ENCODE data around the gene ALDH5A1.

The ALDH5A1 gene

DNA sequence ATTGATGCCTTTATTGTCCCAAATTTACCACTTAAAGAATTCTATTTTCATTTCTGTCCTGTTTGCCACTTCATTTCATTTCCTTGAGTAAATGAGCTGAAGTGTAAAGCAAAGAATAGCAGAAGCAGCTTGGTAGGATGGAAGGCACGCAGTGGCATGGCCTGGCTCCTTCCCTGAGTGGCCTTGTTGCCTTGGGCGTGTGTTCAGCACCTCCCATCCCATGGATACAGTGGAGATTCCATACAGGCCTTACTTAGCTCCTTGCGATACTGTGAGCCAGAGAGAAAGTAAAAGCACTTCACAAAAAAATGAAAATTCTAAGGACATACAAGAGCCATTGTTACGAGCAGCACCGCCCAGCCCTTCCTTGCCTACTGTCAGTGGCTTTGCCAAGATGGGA, 39.6 kb downstream of the ALDH5A1 start:
- FAIRE-seq = no peak

DNA sequence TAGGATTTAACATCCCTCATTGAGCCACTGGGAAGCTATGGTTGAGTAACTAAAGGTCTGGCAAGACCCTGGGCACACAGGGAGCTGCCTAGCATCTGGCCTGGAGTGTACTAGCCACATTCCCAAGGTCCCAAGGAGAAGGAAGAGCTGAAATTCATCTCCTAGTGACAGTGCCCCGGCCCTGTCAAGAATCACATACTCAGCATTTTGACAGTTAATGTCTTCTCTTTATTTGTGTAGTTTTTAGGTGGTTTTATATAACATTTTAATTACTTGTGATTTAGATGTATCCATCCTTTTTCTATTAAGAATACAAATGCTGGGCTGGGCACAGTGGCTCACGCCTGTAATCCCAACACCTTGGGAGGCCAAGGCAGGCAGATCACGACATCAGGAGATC, 40.4 kb downstream of the ALDH5A1 start:
- FAIRE-seq = no peak

DNA sequence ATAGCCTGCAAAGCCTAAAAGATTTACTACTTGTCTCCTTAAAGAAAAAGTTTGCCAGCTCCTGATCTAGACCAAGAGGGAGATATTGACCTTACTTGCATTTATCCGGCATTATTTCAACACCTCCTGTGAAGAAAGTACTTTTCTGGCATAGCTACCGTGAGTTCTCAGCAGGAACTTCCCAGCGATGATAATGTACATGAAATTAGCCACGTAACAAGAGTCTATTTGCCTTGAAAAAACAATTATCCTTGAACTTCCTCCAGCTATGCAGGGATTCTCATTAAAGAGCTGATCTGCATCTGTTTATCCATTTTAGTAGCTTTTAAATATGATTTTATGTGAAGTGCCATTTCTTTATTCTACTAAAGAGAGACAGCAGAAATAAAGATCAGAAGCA, 41.7 kb downstream of the ALDH5A1 start:
- no peak for FAIRE-seq

DNA sequence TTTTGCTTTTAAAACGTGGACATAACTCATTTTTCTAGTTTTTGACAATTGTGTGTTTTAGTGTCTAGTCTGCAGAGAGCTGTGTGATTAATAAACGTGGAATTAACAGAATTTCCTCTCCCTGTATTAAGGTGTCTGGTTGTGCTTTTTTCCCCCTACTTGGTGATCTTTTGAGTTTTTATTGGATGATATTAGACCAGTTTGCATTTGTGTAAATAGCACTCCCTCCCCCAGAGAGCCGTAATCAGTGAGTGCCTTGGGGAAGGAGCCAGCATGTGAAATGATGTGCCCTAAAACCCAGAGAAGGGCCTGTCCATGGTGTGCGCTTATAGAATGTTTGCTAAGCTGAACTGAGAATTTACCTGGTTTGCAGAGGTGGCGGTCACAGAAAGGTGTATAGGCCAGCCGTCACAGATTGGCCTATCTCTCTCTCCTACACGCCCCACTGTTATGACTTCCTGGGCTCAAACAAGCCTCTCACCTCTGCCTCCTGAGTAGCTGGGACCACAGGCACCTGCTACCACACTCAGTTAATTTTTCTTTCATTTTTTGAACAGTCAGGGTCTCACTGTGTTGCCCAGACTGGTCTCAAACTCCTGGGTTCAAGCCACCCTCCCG, 42.4 kb downstream of the ALDH5A1 start:
- FAIRE-seq = no peak

DNA sequence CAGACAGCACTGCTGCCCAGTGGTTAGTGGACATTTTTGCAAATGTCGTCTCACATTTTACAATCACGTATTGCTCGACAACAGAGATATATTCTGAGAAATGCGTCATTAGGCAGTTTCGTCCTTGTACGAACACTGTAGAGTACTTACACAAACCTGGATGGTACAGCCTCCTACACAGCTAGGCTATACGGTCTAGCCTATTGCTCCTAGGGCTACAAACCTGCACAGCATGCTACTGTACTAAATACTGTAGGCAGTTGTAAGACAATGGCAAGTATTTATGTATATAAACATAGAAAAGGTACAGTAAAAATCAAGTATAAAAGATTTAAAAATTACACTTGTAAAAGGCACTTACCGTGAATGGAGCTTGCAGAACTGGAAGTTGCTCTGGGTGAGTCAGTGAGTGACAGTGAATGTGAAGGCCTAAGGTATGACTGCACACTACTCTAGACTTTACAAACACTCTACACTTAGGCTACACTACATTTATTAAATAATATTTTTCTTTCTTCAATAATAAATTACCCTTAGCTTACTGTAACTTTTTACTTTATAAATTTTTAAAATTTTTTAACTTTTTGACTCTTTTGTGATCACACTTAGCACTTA, 43.1 kb downstream of the ALDH5A1 start:
- no peak for FAIRE-seq

DNA sequence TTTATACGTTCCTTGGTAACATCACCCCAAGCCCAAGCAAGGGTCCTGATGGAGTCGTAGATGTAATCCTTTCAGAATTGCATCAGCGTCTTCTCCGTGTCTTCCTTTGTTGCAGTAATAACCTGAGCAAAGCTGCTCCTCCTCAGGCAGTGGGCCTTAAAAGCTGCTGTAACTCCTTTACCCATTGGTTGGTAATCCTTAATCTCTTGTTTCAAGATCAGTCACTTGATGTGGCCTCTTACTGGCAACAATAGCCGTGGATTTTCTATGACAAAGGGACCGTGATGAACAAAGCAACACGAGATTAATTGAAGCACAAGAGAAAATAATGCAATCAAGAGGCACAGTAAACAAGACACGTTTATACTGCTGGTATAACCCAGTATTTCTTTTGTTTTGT, 44.6 kb downstream of the ALDH5A1 start:
- FAIRE-seq = no peak

DNA sequence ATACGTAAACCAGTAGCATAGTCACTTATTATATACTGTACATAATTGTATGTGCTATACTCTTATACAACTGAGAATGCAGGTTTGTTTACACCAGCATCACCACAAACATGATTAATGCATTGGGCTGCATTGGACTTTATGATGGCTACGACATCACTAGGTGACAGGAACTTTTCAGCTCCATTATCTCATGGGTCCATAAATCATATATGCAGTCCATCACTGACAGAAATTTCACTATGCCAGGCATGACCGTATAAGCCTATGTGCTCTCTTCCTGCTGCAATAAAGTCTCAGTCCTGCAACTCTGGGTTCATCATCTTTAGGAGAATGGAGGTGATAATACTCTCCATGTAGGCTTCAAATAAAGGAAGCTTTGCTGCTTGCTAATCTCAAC, 45.4 kb downstream of the ALDH5A1 start:
- no peak for FAIRE-seq

DNA sequence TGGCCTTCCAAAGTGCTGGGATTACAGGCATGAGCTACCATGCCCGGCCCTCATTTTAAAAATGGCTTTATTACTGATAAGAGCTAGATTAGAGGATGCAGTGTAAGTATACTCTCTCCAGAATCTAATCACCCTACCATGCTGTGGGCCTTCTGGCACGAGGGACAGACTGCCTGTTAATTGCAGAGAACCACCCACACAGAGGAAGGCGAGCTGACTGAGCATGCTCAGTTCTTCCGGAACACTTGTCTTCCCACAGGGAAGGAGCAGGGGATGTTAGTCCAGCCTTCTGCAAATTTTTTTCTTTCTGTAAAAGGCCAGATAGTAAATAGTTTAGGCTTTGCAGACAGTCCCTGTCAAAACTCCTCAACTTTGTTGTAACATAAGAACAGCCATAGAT, 48.9 kb downstream of the ALDH5A1 start:
- no peak for FAIRE-seq

DNA sequence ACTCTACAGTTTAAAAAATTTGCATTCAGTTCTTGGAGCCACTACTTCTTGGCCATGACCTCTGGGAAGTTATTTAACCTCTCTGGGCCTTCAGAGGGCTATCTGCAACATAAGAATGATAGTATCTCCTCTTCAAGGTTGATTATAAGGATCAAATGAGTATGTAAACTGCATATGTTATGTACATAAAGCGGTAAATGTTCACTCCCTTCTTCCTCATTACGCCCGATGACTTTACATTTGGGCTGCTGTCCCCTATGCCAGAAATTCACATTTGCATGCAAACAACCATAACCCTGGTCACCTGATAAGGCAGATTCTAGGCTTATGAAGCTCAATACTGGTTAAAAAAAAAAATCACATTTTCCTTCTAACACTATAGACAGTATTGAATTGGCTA, 50.4 kb downstream of the ALDH5A1 start:
- FAIRE-seq = no peak

DNA sequence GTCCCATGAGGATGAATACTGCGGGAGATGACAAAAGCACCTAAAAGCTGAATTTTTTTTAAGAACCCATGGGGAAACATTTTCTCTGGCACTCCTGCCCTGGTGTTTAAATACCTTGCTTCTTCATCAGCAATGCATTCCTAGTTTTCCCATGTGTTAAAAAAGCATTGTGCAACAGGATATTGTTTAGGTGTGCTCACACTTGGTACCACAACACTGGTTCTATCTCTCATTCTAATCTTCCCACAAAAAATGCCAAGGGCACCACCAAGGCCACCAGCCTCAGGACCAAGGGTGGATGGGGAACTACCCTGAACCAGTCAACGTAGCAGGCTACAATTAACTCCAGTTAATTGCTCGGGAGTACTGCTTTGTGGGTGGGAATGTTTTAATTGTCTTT, 50.9 kb downstream of the ALDH5A1 start:
- no peak for FAIRE-seq

DNA sequence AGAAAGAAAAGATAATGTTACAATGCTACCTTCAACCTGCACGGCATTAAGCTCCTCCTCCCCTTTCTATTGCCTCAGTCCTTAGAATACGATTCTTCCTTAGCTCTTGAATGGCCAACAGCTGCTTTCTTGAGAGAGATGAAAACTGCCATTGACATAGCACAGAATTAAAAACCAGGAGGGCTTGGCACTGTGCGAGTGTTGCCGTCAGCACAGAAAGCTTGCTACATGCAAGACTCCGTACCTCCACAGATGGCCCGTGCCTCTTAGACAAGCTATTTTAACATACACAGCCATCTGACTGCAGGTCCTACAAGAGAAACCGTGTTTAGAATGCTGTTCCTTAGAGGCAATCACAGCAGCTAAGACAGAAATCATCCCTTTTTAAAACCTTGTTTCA, 51.7 kb downstream of the ALDH5A1 start:
- no peak for FAIRE-seq

DNA sequence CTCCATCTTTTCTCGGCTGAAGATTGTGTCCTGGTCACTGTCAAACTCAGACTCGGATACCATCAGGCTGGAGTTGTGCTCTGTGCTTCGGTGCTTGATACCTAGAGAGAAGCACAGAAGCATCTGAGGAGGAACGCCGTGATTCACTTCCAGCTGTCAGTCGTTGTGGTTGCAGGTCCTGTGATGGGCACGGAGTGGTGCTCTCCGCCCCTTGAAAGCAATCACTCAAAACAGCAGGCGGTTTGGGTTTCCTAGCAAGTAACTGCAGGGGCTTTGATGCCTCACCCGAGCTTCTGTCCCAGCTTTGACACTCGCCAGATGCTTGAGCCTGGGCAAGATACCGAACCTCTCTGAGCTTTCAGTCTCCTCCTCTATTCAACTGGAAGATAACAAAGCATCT, 52.5 kb downstream of the ALDH5A1 start:
- no peak for FAIRE-seq

DNA sequence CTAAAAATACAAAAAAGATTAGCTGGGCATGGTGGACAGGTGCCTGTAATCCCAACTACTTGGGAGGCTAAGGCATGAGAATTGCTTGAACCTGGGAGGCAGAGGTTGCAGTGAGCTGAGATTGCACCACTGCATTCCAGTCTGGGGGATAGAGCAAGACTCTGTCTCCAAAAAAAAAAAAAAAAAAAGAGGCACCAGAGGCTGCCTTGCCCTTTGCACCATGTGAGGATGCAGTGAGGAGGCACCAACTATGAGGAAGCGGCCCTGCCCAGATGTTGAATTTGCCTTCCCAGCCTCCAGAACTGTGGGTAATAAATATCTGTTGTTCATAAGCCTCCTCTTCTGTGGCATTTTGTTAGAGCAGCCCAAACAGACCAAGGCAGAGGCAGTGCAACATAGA, 54.4 kb downstream of the ALDH5A1 start:
- no peak for FAIRE-seq

DNA sequence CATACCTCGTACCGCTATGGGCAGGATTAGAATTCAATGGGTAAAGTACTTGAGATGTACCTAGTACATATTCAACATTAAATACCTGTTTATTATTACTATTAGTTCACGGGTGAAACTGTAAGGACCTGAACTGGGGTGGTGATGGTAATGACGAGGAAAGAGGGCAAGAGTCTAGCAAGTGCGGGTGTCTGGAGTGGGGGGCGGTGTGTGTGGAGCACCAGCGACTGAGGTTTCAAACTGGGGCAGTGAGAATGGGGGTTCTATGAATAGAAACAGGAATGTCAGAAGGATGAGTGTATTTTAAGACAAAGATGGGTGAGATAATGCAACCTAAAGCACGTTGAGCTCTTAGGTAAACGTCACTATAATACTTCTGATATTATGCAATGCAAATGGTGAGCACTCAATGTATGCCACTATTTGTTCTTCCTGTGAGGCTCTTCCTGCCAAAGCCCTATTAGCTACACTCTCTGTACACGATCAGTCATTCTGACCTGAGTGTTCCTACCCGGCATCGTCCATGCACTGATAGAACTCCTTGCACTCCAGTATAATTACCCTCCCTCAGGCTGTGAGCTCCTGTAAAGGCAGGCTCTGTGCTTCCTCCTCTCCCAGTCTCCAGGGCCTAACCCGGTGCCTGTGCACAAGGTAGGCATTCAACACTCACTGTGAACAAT, 55.0 kb downstream of the ALDH5A1 start:
- FAIRE-seq = no peak

DNA sequence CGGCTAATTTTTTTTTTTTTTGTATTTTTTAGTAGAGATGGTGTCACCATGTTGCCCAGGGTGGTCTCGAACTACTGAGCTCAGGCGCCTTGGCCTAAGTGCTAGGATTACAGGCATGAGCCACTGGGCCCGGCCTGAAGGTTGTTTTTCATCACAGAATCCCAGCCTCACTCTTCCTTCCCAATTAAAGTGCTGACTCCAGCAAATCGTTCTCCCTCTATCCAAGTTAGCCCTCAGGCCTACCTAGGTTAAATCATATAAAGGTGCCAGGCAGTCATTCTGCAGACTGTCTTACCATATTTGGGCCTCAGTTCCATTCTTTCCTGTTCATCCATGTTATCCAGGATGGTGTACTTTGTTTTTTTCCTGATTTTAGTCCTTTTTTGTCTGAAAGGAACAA, 56.4 kb downstream of the ALDH5A1 start:
- no peak for FAIRE-seq

DNA sequence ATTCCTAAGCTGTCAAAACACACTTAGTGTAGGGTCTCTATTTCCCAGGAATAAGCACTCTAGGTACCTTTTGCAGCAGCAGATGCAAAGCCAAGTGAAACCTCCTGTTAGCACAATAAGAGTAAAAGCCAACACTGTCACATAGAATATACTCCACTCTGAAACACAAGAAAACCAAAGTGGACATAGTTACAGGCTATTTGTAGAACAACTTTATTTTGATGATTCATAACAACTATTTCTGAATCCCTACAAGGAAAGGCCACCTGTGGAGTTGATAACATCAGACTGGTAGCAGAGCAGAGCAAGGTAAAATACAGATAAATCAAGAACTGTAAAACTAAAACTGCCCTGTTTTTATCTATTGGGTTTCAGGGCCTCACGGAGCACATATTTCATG, 59.7 kb downstream of the ALDH5A1 start:
- no peak for FAIRE-seq

DNA sequence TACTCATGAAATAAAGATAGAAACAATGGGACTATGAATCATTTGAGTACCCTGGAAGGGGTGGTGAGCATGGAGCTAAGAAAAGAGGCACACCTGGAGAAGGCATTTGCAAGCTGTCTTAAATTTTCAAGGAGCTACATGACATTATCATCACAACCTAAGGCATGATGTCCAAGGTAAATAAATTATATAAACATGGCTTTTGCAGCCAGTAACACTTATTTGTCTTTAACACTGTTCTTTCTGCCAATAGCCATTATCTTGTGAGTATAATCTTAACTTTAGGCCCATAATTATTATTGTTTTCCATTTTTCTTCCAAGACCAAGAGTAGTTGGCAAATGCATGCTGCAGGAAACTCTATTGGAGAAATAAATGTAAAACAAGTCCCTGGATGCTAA, 63.7 kb downstream of the ALDH5A1 start:
- FAIRE-seq = no peak

DNA sequence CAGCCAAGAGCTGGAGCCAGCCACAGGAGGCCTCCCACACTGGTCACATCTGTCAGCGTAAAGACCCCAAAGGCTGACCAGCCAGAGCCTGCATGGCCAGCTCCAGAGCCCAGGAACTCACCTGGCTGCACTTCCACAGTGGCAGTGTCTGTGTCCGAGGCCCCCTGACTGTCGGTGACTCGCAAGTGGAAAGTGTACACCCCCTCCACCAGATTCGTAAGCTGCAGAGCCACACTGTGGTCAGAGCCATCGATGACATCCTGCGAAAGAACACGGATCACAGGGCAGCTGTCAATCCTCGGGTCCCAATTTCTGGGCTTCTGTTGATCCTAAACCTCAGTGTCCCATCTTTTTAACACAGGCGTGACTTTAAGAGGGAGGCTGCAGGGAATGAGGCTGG, 69.3 kb downstream of the ALDH5A1 start:
- FAIRE-seq = no peak

DNA sequence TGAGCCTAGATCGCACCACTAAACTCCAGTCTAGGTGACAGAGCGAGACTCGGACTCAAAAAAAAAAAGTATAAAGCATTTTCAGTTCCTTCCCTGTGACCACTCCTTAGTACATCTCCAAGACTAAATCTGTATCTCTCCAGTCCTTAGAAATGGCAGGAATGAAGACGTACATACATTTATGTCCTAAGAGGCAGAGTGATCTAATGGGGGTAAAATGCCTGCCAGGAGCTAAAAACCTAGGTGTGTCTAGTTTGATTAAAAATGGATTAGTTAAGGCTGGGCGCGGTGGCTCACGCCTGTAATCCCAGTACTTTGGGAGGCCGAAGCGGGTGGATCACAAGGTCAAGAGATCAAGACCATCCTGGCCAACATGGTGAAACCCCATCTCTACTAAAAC, 70.4 kb downstream of the ALDH5A1 start:
- no peak for FAIRE-seq

DNA sequence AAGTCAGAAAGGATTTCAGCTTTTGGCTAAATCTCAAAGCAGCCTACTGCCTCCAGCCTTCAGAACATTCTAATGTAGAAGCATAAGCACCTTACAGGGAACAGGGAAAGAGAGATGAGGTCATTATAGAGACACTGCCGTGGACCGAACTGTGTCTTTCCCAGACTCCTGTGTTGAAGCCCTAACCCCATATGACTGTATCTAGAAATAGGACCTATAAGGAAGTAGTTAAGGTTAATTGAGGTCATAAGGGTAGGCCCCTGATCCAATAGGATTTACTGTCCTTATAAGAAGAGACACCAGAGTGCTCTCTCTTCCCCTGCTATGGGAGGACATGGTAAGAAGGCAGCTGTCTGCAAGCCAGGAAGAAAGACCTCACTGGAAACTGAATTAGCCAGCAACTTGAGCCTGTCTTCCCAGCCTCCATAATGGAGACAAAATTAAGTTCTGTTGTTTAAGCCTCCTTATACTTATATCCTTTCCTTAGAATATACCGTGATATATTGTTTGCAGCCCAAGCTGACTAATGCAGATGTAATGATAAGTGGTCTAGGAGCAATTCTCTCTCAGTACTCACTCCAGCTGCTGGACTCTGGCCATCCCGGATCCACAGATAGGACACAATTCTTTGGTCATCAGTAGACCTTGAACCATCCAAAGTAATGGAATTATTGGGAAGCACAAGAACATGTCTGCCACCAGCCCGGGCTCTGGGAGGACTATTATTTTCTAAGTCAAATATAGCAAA, 71.4 kb downstream of the ALDH5A1 start:
- no peak for FAIRE-seq

DNA sequence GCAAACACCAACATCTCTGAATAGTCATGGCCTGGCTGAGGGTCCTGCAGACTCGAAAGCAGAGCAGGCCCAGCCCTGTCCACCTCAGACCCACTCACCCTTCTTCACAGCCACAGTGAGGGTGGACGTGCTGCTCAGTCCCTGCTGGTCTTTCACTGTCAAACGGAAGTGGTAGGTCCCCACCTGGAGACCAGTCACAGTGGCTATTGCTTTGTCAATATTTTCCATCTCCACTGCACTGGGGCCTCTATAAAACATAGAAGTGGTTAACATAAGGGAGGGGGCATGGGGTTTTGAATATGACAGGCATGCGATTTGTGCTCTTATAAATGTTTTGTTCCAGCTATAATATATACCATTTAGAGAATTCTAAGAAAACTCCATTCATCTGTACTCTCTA, 73.9 kb downstream of the ALDH5A1 start:
- FAIRE-seq = no peak

DNA sequence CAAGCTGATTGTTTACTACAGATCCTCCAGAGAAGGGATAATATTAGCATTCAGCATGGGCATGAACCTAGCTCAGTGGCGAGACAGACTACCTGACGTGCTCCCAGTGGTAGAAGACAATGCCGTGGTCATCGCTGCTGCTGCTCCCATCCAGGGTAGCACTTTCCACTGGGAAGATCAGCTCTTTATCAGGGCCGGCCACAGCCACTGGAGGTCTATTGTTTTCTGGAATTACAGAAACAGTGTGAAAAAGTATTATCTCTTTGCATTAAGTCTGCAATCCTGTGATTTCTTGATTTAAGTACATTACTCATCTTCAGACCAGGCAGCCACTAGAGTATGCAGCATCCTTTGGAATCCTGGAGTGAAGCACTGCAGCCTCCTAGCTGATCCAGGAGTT, 75.0 kb downstream of the ALDH5A1 start:
- FAIRE-seq = no peak

DNA sequence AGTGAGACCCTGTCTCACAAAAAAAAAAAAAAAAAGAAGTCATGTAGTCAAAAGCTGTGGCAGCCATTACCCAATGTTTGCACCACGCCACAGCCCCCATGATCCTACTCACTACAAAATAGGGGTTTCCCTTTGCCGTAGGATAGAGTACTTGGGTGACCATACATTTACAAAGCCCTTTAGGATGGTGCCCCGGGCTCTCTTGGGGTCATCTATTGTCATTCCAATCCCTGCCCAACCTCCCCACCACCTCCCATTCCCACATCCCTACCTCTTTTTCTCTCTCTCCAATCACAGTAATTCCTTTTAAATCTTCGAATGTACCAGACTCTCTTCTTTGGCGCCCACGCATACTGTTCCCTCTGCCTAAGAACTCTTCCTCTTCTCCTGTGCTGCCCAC, 76.6 kb downstream of the ALDH5A1 start:
- FAIRE-seq = no peak

DNA sequence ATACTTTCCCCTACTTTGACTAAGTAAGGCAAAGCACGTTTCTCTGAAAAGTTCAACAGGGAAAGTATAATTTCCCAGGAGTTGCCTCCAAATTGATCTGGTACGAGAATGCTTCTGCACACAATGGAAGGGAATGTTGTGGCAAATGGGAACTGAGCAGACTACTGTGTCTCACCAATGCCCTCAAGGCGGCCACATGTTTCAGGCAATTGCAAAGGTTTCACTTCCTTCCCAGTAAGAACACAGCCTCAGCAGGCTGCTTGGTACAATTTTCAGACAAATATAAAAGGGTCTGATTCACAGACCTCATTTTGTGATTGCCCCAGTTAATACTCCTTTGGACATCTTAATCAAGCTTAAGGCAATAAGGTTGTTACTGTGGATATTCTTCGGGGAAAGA, 80.0 kb downstream of the ALDH5A1 start:
- FAIRE-seq = no peak

All from G401.6 (cell line).